Measurements from ENCODE around the gene HTT-AS.

Gene HTT-AS

DNA sequence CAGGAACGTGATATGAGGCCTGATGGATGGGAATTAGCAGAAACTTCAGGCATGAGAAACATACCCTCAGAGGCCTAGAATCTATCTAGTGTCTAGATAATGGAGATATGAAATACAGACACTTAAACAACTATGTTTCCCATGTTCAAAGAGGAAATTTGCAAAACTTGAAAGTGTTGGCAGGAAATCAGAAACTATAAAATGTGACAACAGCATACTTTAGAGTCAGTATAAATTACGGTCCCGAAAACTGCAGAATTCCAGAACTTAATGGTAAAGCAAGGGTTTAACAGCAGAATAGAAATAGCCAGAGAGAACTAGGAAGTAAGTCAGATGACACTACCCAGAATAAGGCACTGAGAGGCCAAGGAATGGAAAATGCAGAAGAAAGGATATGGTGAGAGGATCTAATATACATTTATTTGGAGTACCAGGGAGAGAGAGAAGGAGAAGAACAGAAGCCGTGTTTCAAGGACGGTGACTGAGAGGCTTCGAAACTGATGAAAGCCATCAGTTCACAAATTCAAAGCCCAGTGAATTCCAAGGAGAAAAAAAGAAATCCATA lies 7.4 kb downstream of the HTT-AS start:
- H4K20me1 ChIP-seq (ENCODE audit: insufficient read depth, low read length, poor library complexity, severe bottlenecking) = no peaks in the 10 kb centered on the region
- no peaks in the 10 kb centered on the region for H3K36me3 ChIP-seq (ENCODE audit: insufficient read depth, low read length)
- TF ChIP-seq, protein P1, sequence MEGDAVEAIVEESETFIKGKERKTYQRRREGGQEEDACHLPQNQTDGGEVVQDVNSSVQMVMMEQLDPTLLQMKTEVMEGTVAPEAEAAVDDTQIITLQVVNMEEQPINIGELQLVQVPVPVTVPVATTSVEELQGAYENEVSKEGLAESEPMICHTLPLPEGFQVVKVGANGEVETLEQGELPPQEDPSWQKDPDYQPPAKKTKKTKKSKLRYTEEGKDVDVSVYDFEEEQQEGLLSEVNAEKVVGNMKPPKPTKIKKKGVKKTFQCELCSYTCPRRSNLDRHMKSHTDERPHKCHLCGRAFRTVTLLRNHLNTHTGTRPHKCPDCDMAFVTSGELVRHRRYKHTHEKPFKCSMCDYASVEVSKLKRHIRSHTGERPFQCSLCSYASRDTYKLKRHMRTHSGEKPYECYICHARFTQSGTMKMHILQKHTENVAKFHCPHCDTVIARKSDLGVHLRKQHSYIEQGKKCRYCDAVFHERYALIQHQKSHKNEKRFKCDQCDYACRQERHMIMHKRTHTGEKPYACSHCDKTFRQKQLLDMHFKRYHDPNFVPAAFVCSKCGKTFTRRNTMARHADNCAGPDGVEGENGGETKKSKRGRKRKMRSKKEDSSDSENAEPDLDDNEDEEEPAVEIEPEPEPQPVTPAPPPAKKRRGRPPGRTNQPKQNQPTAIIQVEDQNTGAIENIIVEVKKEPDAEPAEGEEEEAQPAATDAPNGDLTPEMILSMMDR (conservative IDR thresholded peaks at IDR 0.05; ENCODE audit: low read length) = no peak
- no peak for TF ChIP-seq EZH2phosphoT487 (IDR thresholded peaks at IDR 0.05; ENCODE audit: borderline replicate concordance)
- no peaks in the 10 kb centered on the region for H3K4me1 ChIP-seq (ENCODE audit: insufficient read depth, low read length, poor library complexity, severe bottlenecking)
- no peaks in the 10 kb centered on the region for H3K27me3 ChIP-seq (ENCODE audit: insufficient read depth, low read length, poor library complexity, severe bottlenecking)
- no peaks in the 10 kb centered on the region for H3F3A ChIP-seq (ENCODE audit: low read depth)
- H3K79me2 ChIP-seq (ENCODE audit: insufficient read depth, low read length) = no peaks in the 10 kb centered on the region
- no peak overlapping the region for H3K4me3 ChIP-seq (ENCODE audit: low read length, poor library complexity, severe bottlenecking)
- H3K9me3 ChIP-seq (ENCODE audit: insufficient read depth, low read depth, low read length) = no peaks in the 10 kb centered on the region
- no peak overlapping the region for H3K9ac ChIP-seq (ENCODE audit: low read depth, low read length, poor library complexity, severe bottlenecking)
- no peak overlapping the region for H3K4me2 ChIP-seq (ENCODE audit: low read depth, low read length, poor library complexity, severe bottlenecking)
- no peaks in the 10 kb centered on the region for H3K9me2 ChIP-seq (replicated peaks; ENCODE audit: low read depth, low read length)
- no peak overlapping the region for H2AFZ ChIP-seq (ENCODE audit: low read length)

DNA sequence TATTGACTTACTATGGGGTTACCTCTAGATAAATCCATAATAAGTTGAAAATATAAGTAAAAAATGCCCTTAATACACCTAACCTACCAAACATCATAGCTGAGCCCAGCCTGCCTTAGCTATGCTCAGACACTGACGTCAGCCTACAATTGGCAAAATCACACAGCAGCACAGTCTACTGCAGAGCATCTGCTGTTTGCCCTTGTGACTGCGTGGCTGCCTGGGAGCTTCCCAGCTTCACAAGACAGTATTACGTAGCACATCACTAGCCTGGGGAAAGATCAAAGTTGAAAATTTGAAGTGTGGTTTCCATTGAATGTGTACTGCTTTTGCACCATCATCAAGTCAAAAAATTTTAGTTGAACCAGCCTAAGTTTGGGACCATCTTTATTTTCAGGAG lies 8.8 kb downstream of the HTT-AS start:
- no peaks in the 10 kb centered on the region for H4K20me1 ChIP-seq (ENCODE audit: insufficient read depth, low read length, poor library complexity, severe bottlenecking)
- H3K4me1 ChIP-seq (ENCODE audit: insufficient read depth, low read length, poor library complexity, severe bottlenecking) = no peaks in the 10 kb centered on the region
- H3K27me3 ChIP-seq (ENCODE audit: insufficient read depth, low read length, poor library complexity, severe bottlenecking) = no peaks in the 10 kb centered on the region
- H3K79me2 ChIP-seq (ENCODE audit: insufficient read depth, low read length) = no peaks in the 10 kb centered on the region
- H3K36me3 ChIP-seq (ENCODE audit: insufficient read depth, low read length) = no peaks in the 10 kb centered on the region
- H2AFZ ChIP-seq (ENCODE audit: low read length) = no peak overlapping the region
- no peak overlapping the region for H3K9ac ChIP-seq (ENCODE audit: low read depth, low read length, poor library complexity, severe bottlenecking)
- H3K4me3 ChIP-seq (ENCODE audit: low read length, poor library complexity, severe bottlenecking) = no peak overlapping the region
- no peaks in the 10 kb centered on the region for H3F3A ChIP-seq (ENCODE audit: low read depth)
- H3K9me2 ChIP-seq (replicated peaks; ENCODE audit: low read depth, low read length) = no peaks in the 10 kb centered on the region
- no peak for TF ChIP-seq EZH2phosphoT487 (IDR thresholded peaks at IDR 0.05; ENCODE audit: borderline replicate concordance)
- TF ChIP-seq, protein P1 (conservative IDR thresholded peaks at IDR 0.05; ENCODE audit: low read length) = no peak
- no peaks in the 10 kb centered on the region for H3K9me3 ChIP-seq (ENCODE audit: insufficient read depth, low read depth, low read length)
- H3K4me2 ChIP-seq (ENCODE audit: low read depth, low read length, poor library complexity, severe bottlenecking) = no peak overlapping the region

DNA sequence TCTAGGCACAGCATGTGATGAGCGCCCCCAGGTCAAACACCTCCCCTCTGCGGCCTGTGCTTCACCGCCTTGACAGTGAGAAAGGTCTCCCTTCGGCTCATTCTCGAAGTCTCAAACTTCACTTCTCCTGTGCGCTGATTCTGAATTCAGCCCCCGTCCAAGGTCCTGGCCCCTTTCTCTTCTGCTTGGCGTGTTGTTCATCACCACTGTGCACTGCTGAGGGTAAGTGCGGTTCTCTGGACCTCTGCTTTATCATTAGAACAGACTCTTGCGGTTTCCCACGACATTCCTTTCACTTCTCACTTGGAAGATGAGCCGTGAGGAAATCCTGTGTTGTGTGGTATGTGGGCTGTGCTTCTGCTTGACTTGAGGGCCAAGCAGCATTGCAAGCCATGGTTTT lies 11.9 kb downstream of the HTT-AS start:
- Histone ChIP-seq H3K27me3 (ENCODE audit: insufficient read depth, low read length, poor library complexity, severe bottlenecking) (no peaks in the 10 kb centered on the region), H3K9me2 (replicated peaks; ENCODE audit: low read depth, low read length) (no peaks in the 10 kb centered on the region), H3K4me2 (ENCODE audit: low read depth, low read length, poor library complexity, severe bottlenecking) (no peak overlapping the region), H4K20me1 (ENCODE audit: insufficient read depth, low read length, poor library complexity, severe bottlenecking) (no peaks in the 10 kb centered on the region), H2AFZ (ENCODE audit: low read length) (no peak overlapping the region), H3K4me3 (ENCODE audit: low read length, poor library complexity, severe bottlenecking) (no peak overlapping the region), H3K9me3 (ENCODE audit: insufficient read depth, low read depth, low read length) (no peaks in the 10 kb centered on the region), H3K79me2 (ENCODE audit: insufficient read depth, low read length) (no peaks in the 10 kb centered on the region), H3F3A (ENCODE audit: low read depth) (no peaks in the 10 kb centered on the region), H3K36me3 (ENCODE audit: insufficient read depth, low read length) (no peaks in the 10 kb centered on the region), H3K9ac (ENCODE audit: low read depth, low read length, poor library complexity, severe bottlenecking) (no peak overlapping the region), H3K4me1 (ENCODE audit: insufficient read depth, low read length, poor library complexity, severe bottlenecking) (no peaks in the 10 kb centered on the region)
- TF ChIP-seq EZH2phosphoT487 (IDR thresholded peaks at IDR 0.05; ENCODE audit: borderline replicate concordance) = no peak
- TF ChIP-seq, protein P1 (conservative IDR thresholded peaks at IDR 0.05; ENCODE audit: low read length) = no peak

All from Loucy (cell line).